Measurements from ENCODE around the gene OPCML.

The OPCML gene

DNA sequence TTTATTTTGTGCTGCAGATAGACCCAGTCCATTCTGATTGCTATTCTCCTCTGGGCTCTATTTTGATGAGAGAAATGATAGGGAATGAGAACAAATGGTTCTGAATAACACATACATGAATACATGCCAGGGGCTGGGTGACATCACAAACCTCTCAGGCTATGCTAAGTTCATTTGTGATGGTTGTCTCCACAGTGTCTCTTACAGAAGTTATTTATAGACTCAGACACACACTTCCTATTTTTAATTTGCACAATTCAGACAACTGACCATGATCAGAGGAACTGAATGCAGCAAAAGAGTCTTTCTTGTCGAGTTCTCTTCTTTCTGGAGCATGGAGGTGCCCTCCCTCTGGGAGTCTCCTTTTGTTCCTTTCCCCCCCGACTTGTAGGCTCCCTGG is 991.7 kb downstream of the OPCML start:
- H3K4me1 ChIP-seq (ENCODE audit: control insufficient read depth in 1 of 2, insufficient read depth in 1 of 2, low read depth in 1 of 2, low read length in 1 of 2) = no peaks in the 10 kb centered on the region
- H3K9me3 ChIP-seq = no peaks in the 10 kb centered on the region
- no peaks in the 10 kb centered on the region for H3K36me3 ChIP-seq
- H3K27ac ChIP-seq = no peak overlapping the region
- H3K4me3 ChIP-seq (ENCODE audit: low read depth in 1 of 2, low read length in 1 of 2) = no peak overlapping the region
- TF ChIP-seq, protein P1, sequence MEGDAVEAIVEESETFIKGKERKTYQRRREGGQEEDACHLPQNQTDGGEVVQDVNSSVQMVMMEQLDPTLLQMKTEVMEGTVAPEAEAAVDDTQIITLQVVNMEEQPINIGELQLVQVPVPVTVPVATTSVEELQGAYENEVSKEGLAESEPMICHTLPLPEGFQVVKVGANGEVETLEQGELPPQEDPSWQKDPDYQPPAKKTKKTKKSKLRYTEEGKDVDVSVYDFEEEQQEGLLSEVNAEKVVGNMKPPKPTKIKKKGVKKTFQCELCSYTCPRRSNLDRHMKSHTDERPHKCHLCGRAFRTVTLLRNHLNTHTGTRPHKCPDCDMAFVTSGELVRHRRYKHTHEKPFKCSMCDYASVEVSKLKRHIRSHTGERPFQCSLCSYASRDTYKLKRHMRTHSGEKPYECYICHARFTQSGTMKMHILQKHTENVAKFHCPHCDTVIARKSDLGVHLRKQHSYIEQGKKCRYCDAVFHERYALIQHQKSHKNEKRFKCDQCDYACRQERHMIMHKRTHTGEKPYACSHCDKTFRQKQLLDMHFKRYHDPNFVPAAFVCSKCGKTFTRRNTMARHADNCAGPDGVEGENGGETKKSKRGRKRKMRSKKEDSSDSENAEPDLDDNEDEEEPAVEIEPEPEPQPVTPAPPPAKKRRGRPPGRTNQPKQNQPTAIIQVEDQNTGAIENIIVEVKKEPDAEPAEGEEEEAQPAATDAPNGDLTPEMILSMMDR (IDR thresholded peaks at IDR 0.05) = no peak
- H3K27me3 ChIP-seq = no peaks in the 10 kb centered on the region

DNA sequence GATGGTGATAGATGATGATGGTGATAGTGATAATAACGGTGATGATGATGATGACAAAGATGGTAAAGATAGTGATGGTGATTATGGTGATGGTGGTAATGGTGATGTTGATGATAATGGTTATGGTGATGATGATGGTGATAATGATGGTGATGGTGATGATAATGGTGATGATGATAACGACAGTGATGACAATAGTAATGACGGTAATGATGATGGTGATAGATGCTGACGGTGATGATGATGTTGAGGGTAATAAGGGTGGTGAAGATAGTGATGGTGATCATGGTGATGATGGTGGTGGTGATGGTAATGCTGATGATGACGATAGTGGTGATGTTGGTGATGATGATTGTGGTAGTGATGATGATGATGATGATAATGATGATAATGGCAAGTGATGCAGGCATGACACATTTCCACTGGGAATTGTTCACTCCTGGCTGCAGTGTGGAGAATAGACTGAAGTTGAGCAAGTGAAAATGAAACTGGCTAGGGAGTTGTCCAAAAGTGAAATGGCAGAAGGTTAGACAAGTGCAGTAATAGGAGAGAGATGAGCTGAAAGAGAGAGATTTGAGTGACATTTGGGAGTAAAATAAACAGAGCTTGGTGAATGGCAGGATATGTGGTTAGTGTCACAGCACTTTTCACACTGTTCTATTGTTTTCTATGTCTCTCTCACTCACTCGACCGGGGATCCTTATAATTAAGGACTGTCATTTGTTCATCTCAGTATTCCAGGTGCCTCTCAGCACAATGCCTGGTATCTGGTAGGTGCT is 992.5 kb downstream of the OPCML start:
- no peaks in the 10 kb centered on the region for H3K9me3 ChIP-seq
- no peaks in the 10 kb centered on the region for H3K36me3 ChIP-seq
- H3K4me3 ChIP-seq (ENCODE audit: low read depth in 1 of 2, low read length in 1 of 2) = no peak overlapping the region
- no peaks in the 10 kb centered on the region for H3K27me3 ChIP-seq
- no peak overlapping the region for H3K27ac ChIP-seq
- no peaks in the 10 kb centered on the region for H3K4me1 ChIP-seq (ENCODE audit: control insufficient read depth in 1 of 2, insufficient read depth in 1 of 2, low read depth in 1 of 2, low read length in 1 of 2)
- TF ChIP-seq, protein P1 (IDR thresholded peaks at IDR 0.05) = no peak

DNA sequence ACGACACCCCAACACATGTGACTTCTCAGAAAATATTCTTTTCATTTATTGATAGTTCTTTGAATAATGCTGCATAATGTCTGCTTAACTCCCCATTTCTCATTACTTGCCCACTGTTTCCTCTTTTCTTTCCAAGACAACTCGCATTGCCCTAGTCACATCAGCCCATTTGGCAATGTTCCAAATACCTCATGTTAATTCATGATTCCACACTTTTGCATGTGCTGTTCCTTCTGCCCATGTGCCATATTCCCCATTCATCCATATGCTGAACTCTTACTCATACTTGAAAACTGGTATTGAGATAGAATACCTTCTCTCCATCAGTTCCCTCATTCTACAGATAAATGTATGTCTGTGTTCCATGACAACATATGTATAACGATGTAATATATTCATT is 993.7 kb downstream of the OPCML start:
- no peaks in the 10 kb centered on the region for H3K4me1 ChIP-seq (ENCODE audit: control insufficient read depth in 1 of 2, insufficient read depth in 1 of 2, low read depth in 1 of 2, low read length in 1 of 2)
- no peak overlapping the region for H3K27ac ChIP-seq
- TF ChIP-seq, protein P1 (IDR thresholded peaks at IDR 0.05) = no peak
- H3K4me3 ChIP-seq (ENCODE audit: low read depth in 1 of 2, low read length in 1 of 2) = no peak overlapping the region
- no peaks in the 10 kb centered on the region for H3K27me3 ChIP-seq
- H3K36me3 ChIP-seq = no peaks in the 10 kb centered on the region
- H3K9me3 ChIP-seq = no peaks in the 10 kb centered on the region

DNA sequence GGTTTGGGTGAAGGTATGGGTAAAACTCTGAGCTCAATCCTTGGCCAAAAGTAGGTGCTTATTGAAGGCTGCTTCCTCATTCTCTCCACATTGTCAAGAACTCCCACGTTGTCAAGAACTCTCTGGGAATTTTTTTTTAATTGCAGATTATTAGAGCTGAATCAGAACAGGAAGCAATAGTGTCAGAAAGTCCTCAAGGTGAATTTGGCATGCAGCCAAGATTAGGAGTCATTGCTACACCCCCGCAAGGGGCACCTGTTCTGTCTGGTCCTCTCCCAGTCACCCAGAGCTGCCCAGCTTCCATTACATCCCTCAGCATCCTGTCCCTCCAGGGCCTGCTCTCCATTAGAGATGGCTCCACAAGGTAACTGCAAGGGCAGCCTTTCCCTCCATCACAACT is 996.5 kb downstream of the OPCML start:
- Histone ChIP-seq H3K4me3 (ENCODE audit: low read depth in 1 of 2, low read length in 1 of 2) (no peak overlapping the region), H3K4me1 (ENCODE audit: control insufficient read depth in 1 of 2, insufficient read depth in 1 of 2, low read depth in 1 of 2, low read length in 1 of 2) (no peaks in the 10 kb centered on the region), H3K36me3 (no peaks in the 10 kb centered on the region), H3K27ac (no peak overlapping the region), H3K27me3 (no peaks in the 10 kb centered on the region), H3K9me3 (no peaks in the 10 kb centered on the region)
- TF ChIP-seq, protein P1 (IDR thresholded peaks at IDR 0.05) = no peak

DNA sequence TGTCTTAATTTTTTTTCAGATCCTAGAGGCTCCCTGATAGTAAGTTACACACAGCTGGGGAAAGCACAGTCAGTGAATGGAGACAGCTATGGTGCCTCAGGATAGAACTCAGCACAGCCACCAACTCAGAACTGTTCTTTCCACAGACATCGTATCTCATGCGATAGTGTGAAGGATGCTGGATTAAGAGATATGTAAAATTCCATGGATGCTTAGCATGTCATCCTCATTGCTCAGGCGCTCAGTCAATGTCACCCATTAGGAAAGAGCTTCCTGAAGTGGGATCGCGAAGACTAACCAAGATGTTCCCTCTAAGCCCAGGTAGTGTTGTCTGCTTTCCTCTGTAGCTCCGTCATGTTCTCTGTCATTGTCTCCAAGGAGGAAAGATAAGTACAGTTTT is 1000.4 kb downstream of the OPCML start:
- TF ChIP-seq, protein P1 (IDR thresholded peaks at IDR 0.05) = no peak
- Histone ChIP-seq H3K9me3 (no peaks in the 10 kb centered on the region), H3K27me3 (no peaks in the 10 kb centered on the region), H3K36me3 (no peaks in the 10 kb centered on the region), H3K4me3 (ENCODE audit: low read depth in 1 of 2, low read length in 1 of 2) (no peak overlapping the region), H3K4me1 (ENCODE audit: control insufficient read depth in 1 of 2, insufficient read depth in 1 of 2, low read depth in 1 of 2, low read length in 1 of 2) (no peaks in the 10 kb centered on the region), H3K27ac (no peak overlapping the region)
